ENCODE results near the gene PDCD10.

PDCD10 gene

DNA sequence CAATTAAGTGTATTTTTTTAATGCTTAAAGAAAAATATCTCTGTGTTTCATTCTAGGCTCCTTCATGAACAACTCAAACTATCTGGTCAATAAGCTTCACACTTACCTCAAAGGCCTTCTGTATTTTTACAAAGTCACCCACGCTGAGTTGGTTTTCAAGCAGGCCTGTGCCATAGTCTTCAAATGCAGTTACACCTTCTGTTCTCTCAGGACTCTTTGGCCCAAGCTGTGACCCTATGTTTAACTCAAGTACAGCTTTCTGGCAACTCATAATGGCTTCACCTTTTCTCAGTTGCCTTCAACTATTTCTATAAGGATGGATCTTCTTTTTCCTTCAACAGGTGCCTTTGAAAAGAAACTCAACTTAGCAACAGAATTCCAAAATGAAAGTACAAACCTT is 81.5 kb downstream of the PDCD10 start (continued):
- TF ChIP-seq ZNF184 (tag by site-specific recombination; IDR thresholded peaks at IDR 0.05) (no peak), ZNF274 (IDR thresholded peaks at IDR 0.05; ENCODE audit: low read length) (no peak), ZNF274 (tag by site-specific recombination; IDR thresholded peaks at IDR 0.05; ENCODE audit: borderline replicate concordance) (no peak), ZNF133 (tag by site-specific recombination; IDR thresholded peaks at IDR 0.05) (no peak)

DNA sequence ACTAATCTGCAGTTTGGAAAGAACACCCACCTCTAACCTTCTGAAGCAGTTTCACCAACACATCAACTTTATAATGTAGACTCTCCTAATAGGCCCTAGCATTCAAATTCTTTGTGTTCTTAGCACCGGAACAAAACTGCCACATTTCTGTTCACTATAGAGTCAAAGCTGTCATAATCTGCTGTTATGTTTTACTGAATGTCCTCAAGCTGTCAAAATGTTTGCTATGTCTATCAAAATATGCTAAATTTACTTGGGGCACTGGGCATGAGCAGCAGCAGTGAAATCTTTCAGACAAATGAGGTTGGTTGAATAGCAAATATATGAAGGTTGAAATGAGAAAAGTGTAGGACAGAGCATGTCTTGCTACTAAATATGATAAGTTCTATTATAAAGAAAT is 82.9 kb downstream of the PDCD10 start:
- Histone ChIP-seq H3K4me1 (ENCODE audit: control insufficient read depth, insufficient read depth, low read length) (no peaks in the 10 kb centered on the region), H3K27ac (ENCODE audit: extremely low read depth, low read depth, low read length) (no peak overlapping the region), H3K9me3 (ENCODE audit: control insufficient read depth, insufficient read depth, low read depth, low read length) (no peaks in the 10 kb centered on the region), H3K4me3 (ENCODE audit: low read depth, low read length) (no peak overlapping the region), H3K36me3 (ENCODE audit: control insufficient read depth in 2 of 2, insufficient read depth in 1 of 2, low read length in 2 of 2) (no peaks in the 10 kb centered on the region)
- POLR2A ChIA-PET, result no interaction called here
- TF ChIP-seq IKZF3 (tag by site-specific recombination; IDR thresholded peaks at IDR 0.05) (no peak), SP7 (tag by site-specific recombination; IDR thresholded peaks at IDR 0.05) (no peak), ZNF514 (tag by site-specific recombination; IDR thresholded peaks at IDR 0.05) (no peak)
- CTCF ChIA-PET, result no interaction called here

DNA sequence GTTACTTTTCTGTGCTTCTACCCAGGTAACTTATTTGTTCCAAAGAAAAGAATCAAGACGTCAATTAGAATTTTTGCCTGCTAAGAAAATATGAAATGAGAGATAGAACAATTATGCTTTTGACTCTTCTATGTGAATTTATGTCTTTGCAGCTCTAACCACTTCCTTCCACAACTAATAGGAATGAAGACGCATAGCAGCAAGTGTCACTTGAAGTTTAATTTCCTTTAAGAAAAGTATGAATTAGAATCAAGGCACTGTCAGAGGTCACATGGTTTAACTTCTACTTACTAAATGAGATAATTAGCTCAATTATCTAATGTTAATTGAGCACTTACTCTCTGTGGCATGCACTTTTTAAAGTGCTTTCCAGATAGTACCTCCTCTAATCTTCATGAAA is 84.2 kb downstream of the PDCD10 start:
- CTCF ChIA-PET, result no interaction called here
- POLR2A ChIA-PET, result no interaction called here

DNA sequence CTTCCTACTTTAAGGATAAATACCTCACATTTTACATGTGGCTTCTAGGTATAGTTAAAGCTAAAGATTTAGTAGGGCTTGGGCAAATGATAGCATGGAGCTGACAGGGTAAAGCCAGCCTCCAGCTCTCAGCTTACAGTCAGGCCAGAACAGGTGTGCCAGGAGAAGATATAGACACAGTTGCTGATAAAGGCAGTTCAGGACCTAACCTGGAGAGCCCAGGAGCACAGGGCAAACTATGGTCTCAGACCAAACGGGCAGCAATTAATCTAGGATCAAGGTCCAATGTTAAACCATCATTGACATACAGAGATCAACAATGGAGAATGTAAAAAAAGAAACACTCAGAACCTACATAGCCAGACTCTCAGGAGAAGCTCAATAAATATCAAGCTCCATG is 84.9 kb downstream of the PDCD10 start:
- Histone ChIP-seq H3K9me3 (ENCODE audit: control insufficient read depth, insufficient read depth, low read depth, low read length) (no peaks in the 10 kb centered on the region), H3K4me1 (ENCODE audit: control insufficient read depth, insufficient read depth, low read length) (no peaks in the 10 kb centered on the region), H3K4me3 (ENCODE audit: low read depth, low read length) (no peak overlapping the region), H3K27ac (ENCODE audit: extremely low read depth, low read depth, low read length) (no peak overlapping the region), H3K36me3 (ENCODE audit: control insufficient read depth in 2 of 2, insufficient read depth in 1 of 2, low read length in 2 of 2) (no peaks in the 10 kb centered on the region)
- TF ChIP-seq ZNF529 (tag by site-specific recombination; IDR thresholded peaks at IDR 0.05; ENCODE audit: insufficient replicate concordance), result no peak
- CTCF ChIA-PET, result no interaction called here
- POLR2A ChIA-PET, result no interaction called here

More for the DNA sequence above, 84.2 kb downstream of the PDCD10 start:
- no peaks in the 10 kb centered on the region for H3K36me3 ChIP-seq (ENCODE audit: control insufficient read depth in 2 of 2, insufficient read depth in 1 of 2, low read length in 2 of 2)
- no peak for TF ChIP-seq ZNF394 (tag by site-specific recombination; IDR thresholded peaks at IDR 0.05; ENCODE audit: borderline replicate concordance)
- TF ChIP-seq ZNF624 (tag by site-specific recombination; IDR thresholded peaks at IDR 0.05), result no peak
- TF ChIP-seq ZNF76 (tag by site-specific recombination; IDR thresholded peaks at IDR 0.05; ENCODE audit: borderline replicate concordance, low read depth), result no peak
- TF ChIP-seq ZNF121 (tag by site-specific recombination; IDR thresholded peaks at IDR 0.05), result no peak
- TF ChIP-seq KLF9 (tag by site-specific recombination; IDR thresholded peaks at IDR 0.05; ENCODE audit: low read depth), result no peak
- TF ChIP-seq ZNF423 (tag by site-specific recombination; IDR thresholded peaks at IDR 0.05), result no peak
- no peak for TF ChIP-seq GLIS2 (tag by site-specific recombination; IDR thresholded peaks at IDR 0.05)
- no peak for TF ChIP-seq ZBTB7A (tag by site-specific recombination; IDR thresholded peaks at IDR 0.05; ENCODE audit: low read depth)
- H3K4me1 ChIP-seq (ENCODE audit: control insufficient read depth, insufficient read depth, low read length), result no peaks in the 10 kb centered on the region
- no peak overlapping the region for H3K27ac ChIP-seq (ENCODE audit: extremely low read depth, low read depth, low read length)
- no peak overlapping the region for H3K4me3 ChIP-seq (ENCODE audit: low read depth, low read length)
- no peaks in the 10 kb centered on the region for H3K9me3 ChIP-seq (ENCODE audit: control insufficient read depth, insufficient read depth, low read depth, low read length)

DNA sequence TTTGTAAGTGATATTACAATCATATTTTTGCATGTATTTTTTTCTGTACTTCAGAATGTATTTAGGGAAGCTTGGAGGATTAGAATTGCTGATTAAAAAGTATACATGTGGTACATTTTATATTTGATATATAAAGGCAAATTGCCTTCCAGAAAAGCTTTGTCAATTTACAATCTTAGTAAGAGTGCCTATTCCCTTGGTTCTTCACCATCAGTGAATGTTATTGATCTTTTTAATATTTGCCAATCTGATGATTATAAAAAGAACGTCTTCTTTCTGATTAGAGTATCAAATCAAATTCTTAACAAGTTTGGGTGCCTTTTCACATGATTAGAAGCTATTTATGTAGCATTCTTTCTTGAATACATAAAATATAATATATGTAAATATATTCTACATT is 90.1 kb downstream of the PDCD10 start:
- TF ChIP-seq ZNF184 (tag by site-specific recombination; IDR thresholded peaks at IDR 0.05) (peak; percentile 99), ZBTB8A (tag by site-specific recombination; IDR thresholded peaks at IDR 0.05) (no peak)
- Histone ChIP-seq H3K36me3 (ENCODE audit: control insufficient read depth in 2 of 2, insufficient read depth in 1 of 2, low read length in 2 of 2) (no peaks in the 10 kb centered on the region), H3K4me3 (ENCODE audit: low read depth, low read length) (no peak overlapping the region), H3K27ac (ENCODE audit: extremely low read depth, low read depth, low read length) (no peak overlapping the region), H3K4me1 (ENCODE audit: control insufficient read depth, insufficient read depth, low read length) (no peaks in the 10 kb centered on the region), H3K9me3 (ENCODE audit: control insufficient read depth, insufficient read depth, low read depth, low read length) (no peaks in the 10 kb centered on the region)
- ChIA-PET POLR2A (no interaction called here), CTCF (no interaction called here)
